Measurements from ENCODE around the gene GTSF1L.

GTSF1L gene

DNA sequence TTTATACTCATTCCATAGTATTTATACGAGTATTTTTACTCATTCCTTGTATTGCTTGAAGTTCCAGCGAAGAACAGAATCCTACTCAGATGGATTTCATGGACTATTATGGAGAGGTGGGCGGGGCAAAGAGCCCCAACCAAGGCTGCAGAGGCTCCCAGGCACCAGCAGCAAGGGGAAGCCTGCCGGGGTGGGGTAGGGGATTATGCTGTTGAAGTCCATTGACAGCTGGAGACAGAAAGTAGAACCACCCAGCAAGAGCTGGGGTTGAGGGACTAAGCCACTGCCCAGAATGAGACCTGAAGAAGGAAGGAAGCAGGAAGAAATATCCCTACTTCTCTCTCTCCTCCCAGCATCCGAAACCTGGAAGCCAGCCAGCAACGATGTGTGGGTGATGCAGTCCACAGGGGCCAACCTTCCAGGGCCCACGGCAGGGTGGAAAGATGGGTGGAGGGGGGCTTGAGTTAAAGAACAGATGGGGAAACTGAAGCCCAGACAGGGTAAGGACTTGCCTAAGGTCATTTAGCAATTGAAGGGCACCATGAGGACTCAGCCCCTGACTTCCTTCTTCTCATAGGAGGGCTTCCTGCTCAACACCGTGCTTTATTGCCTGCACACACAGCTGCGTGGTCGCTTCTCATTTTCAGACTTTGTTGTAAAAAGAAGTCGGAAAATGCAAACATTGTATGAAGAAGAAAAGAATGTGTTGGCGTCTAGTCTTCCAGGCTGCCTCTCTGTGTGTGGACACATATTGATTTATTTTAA lies 18.3 kb upstream of the GTSF1L start:
- DNase-seq, result no peak

DNA sequence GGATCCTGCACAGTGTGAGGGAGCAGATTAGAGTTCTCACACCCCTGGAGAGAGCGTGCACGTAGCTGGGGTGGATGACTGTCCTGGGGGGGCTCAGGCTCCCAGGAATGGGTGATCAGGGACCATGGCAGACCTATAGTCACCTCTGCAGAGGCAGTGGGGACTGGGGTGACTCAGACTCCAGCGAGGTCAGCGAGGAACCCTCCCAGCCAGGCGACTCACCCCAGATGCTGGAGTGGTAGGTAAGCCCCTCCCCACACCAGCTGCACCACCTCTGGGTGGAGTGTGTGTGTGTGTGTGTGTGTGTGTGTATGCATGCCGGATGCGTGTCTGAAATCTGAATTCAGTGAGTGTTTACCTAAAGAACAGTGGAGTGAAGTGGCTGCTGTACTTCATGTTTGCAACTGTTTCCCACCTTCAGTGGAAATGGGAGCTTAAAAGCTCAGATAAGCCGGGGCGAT lies 17.4 kb upstream of the GTSF1L start:
- DNase-seq, result peak; percentile 16

DNA sequence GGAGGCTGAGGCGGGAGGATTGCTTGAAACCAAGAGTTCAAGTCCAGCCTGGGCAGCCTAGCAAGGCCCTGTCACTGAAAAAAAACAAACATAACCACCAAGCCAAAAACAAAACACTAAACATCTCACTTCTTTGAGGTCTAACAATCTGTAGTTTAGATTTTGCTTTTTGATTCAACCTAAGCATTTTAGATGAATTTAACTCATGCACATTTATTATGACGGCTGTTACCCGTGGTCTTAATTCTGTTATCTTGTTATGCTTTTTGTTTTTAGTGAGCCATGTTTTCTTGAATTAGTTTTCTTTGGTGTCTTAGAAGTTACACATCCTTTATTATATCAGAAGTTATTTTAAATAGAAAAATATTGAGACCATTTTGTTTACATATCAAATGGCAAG lies 13.8 kb upstream of the GTSF1L start:
- DNase-seq, result no peak

DNA sequence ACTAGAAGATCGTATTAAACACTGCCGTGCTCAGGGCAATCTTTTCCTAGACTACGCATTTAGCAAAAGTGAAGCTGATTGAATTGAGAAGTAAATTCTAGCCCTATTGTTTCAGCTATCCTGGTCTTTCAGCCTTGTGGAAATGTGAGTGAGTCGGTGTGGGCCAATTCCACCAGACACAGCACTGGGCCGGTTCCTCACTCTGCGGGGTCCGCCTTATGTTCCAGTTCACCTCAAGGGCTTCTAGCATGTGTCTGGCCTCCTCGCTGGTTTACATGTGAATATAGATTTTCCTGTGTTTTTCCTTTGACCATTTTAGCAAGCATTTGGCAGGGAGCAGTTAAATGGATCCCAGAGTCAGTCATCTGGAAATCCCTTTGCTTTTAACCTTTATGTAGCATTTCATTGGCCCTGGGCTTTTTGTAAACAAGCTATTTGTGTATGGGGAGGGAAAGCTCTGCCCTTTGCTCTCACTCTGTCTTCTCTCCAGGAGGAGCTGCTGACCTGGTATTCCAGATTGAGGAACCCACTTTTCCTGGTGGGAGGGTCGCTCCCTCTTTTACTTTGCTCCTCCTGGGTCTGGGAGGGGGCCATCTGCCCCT lies 12.4 kb upstream of the GTSF1L start:
- no peak for DNase-seq

DNA sequence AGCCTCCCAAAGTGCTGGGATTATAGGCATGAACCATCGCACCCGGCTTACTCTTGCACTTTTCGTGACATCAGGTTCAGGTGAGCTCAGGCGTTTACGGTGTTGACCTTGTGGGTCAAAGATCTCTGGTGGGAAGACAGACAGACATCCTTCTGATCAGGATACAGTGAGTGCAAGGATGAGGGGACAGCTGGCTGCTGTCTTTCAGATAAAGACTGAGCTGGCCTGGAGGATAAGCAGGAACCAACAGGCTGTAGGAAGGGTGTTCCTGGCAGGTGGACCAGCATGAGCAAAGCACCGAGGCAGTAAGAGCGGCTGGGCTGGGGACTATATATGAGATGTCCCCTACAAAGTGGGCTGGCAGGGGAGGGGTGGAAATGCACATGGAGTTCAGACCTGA lies 11.1 kb upstream of the GTSF1L start:
- DNase-seq, result no peak

DNA sequence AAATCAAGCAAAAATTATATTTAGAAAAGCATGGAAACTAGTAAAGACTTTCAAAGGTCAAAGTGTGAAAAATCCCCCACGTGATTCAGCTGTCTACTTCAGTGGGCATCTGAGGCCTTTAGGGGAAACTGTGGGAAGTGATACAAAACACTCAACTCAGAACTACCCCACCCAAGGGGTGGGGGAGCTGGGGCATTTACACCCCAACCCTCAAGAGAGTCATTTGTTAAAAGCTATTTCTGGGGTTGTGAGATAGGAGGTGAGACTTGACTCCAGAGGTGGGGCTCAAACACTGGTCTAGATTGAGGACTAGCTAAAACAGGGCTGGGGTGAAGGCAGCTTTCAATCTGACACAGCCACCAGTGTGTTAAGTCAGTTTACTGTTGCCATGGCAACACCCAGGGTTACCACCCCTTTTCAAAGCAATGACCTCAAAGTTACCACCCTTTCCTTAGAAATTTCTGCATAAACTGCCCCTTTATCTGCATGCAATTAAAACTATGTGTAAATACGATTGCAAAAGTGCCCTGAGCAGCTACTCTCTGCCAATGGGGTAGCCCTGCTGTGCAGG lies 9.9 kb upstream of the GTSF1L start:
- DNase-seq, result peak; percentile 32

DNA sequence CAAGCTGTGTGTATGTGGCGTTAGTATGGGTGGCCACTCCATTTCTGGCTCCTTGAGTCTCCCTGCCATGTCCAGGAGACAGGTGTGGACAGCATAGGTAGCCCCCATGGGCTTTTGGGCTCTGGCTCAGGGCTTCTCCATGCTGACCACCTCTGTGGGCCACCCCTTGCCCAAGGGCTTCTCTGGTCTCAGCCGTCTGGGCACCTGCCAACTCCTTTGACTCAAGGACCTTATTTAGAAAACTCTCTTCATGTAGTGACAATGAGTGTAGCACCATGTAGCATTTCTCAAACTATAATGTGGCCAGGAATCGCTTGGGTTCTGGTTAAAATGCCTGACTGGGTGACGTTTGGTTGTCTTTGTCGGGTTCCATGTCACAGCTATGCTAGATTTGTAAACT lies 5.1 kb upstream of the GTSF1L start:
- no peak for DNase-seq

DNA sequence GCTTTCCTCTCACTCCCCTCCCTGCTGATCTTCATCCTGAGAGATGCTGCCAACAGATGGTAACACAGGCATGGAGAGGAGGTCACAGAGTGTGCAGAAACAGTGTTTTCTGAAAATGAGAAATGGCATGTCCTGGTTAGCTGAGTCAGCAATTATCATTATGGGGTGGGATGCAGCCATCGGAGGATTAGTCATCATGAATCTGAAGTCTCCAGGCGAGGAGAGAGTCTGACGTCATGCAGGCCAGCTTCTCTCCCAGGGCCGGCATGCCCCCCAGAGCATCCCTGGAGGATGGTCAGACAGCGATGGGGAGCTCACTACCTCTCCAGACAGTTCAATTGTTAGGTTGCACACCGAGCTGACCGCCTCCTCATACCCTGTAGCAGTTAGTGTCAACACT lies 4.7 kb upstream of the GTSF1L start:
- DNase-seq, result no peak

DNA sequence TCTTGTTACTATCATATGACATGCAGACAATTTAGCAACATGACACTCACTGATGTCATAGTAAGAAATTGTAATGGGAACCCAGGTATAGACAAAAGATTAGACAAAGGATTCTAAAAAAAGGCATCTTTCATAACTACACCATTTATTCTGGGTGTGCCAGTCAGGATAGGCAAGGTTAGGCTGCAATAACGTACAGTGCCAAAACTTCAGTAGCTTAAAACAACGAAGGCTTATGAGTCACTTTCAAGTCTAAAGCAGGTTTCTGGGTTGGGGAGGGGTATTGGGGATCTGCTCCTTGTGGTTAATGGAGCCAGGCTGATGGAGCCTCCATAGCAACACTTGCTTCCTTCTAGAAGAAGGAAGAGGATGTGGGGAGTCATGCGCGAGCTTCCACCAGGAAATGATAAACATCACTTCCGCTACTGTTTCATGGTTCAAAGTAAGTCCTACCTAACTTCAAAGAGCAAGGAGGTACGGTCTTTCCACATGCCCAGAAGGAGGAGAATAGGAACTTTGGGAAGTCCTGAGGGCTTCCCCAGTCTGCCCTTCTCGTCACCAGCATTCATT lies 2.0 kb upstream of the GTSF1L start:
- no peak for DNase-seq

DNA sequence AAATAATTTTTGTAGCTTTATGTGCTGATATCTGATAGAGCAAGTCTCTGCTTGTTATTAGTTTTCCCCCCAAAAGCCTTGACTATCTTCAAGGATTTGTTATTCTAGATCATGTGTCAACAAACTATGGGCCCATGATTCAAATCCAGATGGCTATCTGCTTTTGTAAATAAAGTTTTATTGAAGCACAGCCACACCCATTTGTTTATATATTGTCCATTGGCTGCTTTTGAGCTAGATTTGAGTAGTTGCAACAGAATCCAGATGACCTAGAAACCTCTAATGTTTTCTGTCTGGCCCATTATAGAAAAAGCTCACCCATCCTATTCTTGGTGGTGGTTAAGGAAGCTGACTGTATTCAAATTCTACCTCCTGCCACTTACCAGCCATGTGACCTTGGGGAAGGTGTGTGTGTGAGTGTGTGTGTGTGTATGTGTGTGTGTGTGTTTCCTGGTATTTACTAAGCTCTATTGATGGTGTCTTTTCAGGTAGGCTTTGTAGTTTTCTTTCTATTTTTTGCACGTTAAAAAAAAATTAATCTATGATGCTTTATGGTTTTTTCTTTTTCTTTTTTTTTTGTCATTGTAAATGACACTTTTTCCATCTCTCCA lies 1.3 kb upstream of the GTSF1L start:
- no peak for DNase-seq

DNA sequence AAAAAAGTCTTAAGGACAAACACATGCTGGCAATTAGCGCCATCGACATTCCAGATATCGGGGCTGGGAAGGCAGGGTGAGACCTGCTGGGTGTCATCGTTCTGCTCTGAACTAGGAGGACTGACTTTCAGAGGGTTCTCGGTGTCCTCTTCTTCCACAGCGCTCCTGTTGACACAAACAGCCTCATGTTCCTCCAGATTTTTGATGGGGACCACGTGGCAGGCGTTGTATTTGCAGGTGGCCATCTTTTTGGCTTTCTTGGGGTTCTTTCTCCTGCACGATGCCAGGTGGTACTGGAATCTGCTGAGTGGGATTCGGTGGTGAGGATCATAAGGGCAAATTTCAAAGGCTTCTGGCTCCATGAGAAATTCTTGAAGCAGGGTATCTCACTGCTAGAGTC lies 469 bp downstream of the GTSF1L start:
- DNase-seq, result no peak

DNA sequence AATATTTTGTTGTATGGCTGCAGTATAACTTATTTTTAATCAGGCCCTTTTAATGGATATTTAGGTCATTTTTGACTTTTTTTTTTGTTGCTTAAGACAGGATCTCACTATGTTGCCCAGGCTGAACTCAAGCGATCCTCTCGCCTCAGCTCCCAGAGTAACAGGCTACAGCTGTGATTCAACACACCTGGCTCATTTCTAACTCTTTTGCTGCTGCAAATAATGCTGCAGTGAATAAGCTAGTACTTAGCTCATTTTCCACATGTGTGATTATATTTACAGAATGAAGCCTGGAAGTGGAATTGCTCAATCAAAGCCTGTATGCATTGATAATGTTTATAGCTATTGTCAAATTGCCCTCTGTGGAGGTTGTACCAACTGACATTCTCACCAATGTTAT lies 1.1 kb downstream of the GTSF1L start:
- DNase-seq, result no peak

DNA sequence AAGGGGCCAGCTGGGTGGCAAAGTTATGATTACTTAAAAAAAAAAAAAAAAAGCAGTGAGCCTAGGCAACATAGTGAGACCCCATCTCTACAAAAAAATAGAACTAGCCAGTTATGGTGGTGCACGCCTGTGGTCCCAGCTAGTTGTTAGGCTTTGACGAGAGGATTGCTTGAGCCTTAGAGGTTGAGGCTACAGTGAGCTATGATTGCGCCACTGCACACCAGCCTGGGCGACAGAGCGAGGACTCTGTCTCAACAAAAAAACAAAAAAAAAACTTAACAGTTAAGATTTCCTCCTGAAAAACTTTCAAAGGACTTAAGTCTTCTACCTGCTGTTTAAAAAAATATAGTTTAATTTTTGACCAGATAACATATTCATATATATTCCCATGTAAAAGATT lies 2.4 kb downstream of the GTSF1L start:
- no peak for DNase-seq

DNA sequence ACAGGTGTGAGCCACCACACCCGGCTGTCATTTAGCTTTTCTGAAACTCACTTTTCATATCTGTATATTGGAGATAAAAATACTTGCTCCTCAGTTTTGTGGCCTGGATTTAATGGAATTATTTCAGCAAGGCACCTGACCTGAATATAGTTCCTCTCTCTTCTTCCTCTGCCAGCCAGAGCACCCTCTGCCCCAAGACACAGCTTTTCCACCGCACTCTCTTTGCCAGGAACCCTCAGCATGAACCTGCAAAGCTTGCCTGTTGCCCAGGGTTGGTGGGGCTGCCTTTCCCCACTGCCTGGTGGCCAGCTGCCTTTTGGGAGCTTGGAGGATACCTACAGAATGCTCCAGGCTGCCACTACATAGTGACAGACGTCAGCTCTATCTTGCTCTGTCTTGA lies 3.1 kb downstream of the GTSF1L start:
- DNase-seq, result no peak

DNA sequence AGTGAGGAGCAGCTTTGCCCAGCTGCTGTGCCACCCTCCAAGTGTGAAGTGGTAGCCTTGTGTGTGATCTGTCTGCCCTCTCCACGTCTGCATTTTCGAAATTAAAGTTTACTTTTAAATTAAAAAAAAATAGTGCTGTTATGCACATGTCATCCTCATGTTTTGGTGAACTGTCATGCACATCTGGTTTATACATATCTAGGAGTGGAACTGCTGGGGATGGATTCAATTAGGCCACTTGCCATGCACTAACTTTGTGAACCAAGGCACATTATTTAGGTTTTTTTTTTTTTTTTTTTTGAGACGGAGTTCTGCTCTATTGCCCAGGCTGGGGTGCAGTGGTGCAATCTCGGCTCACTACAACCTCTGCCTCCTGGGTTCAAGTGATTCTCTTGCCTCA lies 3.6 kb downstream of the GTSF1L start:
- DNase-seq, result no peak

DNA sequence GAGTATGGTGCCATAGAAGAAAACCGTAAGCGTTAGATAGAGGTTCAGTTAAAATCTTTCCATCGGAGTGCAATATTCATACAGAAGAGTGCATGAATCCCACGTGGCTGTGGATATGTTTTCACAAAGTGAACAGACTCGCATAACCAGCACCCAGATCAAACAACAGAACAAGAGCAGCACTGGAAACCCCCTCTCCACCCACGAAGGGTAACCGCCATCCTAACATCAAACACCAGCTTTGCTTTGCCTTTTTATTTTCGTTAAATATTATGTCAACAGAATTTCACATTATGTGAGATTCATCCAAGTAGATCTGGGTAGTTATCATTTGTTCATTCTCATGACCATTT lies 4.7 kb downstream of the GTSF1L start:
- peak; percentile 64 for DNase-seq

DNA sequence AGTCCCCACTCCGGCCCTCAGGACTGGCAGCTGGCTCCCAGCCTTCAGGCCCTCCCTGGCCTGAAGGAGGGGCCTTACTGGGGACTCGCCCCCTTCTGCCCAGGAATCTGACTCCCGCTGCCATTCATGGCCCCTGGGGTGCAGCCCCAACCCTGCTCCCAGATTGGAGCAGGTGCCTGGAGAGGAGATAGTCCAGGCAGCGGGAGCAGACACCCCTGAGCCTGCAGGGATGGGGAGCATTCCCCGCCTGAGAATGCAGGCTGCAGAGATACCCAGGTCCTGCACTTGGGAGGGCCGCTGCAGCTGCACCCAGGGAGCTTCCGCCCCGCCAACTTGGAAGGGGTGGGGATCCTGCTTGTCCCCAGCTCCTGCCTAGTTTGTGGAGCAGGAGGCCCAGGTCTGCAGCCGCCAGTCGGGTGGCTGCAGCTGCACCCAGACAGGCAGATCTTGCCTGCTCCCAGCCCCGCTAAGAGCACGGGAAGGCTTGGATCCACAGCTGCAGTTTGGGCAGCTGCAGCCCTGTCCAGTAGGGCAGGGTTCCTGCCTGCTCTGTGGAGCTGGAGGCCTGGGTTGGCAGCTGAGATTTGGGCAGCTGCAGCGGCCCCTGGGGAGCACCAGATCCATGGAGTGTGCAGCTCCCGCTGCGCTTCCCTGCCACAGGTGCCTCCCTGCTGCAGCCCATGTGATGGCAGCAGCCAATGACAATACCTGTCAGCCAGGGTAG lies 5.2 kb downstream of the GTSF1L start:
- DNase-seq, result no peak

DNA sequence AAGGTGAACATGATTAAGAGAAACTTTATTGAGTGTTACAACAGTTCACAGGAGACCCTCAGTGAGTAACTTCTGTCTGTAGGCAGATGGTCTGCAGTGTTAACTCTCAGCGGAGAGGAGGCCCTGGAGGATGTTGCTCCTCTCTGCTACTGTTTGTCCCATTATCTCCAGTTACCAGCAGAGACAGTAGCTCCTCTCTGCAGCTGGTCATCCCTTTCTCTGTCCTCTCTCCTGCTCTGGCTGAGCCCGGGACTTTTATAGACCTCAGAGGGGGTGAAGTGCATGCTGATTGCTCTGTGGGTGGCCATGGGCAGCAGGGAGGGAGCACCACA lies 5.7 kb downstream of the GTSF1L start:
- DNase-seq, result no peak

DNA sequence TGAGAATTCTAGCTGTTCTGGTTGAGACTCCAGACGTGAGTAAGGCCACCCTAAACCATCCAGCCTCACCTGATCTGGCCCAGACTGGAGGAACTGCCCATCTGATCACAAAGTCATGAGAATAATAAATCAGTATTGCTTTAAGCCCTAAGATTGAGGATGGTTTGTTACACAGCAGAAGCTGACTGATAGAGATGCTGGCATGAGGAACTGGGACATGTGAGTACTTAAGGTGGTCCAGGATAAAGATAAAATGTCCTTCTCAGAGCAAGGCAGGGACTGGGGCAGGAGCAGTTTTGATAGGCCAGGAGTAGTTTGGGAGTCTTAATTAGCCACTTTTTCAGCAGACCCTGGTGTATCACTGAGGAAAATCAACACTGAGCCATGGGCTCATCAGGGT lies 6.8 kb downstream of the GTSF1L start:
- no peak for DNase-seq

DNA sequence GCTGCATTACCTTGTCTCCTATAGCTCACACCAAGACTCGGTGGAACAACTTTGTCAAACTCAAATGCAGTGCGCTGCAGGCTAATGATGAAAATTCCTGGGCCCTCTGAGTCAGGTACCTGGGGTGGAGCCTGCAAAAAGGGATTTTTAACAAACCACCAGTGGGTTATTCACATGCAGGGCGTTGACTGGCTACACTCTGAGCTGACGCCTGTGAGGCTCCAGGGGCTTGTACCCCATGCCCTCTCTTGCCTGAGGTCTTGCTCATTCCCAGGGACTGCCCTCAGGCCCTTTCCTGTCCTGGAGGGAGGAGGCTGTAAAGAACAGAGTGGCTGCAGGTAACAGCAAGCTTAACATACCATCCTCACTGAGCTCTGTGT lies 9.2 kb downstream of the GTSF1L start:
- DNase-seq, result no peak

DNA sequence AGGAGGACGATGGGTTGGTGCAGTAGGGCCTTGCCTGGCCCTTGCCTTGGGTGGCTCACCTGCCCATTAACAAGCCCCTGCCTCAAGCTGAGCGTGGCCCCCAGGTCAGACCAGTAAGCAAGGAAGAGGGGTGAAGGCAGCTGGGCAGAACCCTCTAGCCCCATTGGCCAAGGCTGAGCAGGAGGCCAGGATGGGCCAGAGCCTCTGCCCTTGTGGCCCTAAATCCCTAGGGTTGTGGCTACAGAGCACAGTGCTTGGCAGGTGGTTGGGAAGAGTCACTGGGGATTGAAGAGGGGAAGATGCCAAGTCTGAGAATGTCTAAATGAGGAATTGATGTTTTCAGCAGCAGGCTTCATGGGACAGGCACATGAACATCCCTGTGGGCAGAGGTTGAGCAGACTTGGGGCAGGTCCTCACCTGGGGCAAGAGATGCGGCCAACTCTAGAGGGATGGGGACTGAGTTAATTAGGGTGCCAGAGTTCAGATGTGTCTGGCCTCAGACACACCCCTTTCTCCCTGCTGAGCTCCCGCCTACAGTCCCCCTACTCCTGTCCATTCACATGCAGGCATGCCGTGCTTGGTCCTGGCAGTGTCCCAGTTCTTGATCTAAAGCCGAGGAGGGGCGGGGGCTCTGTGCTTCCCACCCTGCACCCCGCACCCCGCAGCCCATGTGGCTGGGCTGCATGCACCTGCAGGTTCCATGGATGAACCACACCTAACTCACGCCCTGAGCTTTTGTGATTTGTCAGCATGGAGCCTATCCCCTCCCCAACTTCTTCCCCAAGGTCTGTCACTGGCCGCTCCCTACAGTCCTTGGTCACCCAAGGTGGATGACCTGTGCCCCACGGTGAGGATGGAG lies 9.8 kb downstream of the GTSF1L start:
- DNase-seq, result no peak

DNA sequence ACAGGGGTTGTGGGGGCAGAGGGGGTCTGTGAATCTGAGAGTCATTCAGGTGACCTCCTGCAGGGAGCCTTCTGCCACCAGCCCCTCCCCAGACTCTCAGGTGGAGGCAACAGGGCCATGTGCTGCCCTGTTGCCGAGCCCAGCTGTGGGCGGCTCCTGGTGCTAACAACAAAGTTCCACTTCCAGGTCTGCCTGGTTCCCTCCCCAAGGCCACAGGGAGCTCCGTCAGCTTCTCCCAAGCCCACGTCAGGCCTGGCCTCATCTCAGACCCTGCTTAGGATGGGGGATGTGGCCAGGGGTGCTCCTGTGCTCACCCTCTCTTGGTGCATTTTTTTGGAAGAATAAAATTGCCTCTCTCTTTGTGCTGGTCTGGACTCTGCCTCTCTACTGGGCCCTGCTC lies 10.7 kb downstream of the GTSF1L start:
- no peak for DNase-seq

Measured in stimulated activated CD4-positive, alpha-beta T cell treated with anti-CD3 and anti-CD28 coated beads, Interleukin-4, amount 100 ng/mL, for 24 hours (primary cell).